Stimulated activated naive CD8-positive, alpha-beta T cell treated with anti-CD3 and anti-CD28 coated beads, Interleukin-15, amount 100 ng/mL, for 72 hours (primary cell): ENCODE data around the gene PMS2.
"Not testable (repeated sequence)": the region's sequence is repeated elsewhere in the genome, so short reads cannot be mapped to it uniquely, and the experiment has no call there.

Experiments
- ATAC-seq: fragments of 150-1000 bp; cut with Tn5 transposase; 2 replicates; pipeline ENCODE4 v1.10.0; 2021; ENCODE audit warnings: mild to moderate bottlenecking, moderate library complexity
- DNase-seq, 2 donors: peaks; one replicate each; pipeline ENCODE4 v3.0.0; 2021 to 2022
- H3K27ac Mint-ChIP-seq, 2 donors: one replicate each; pipeline ENCODE4 v1.8.0; 2022; ENCODE audit warnings: mild to moderate bottlenecking in 2 of 2, mixed read lengths in 2 of 2, moderate library complexity in 2 of 2
- H3K27me3 Mint-ChIP-seq: one replicate; pipeline ENCODE4 v1.8.0; 2022; ENCODE audit warnings: mixed read lengths
- H3K4me1 Mint-ChIP-seq: one replicate; pipeline ENCODE4 v1.8.0; 2022; ENCODE audit warnings: mild to moderate bottlenecking, mixed read lengths
- H3K4me3 Mint-ChIP-seq, 2 donors: one replicate each; pipeline ENCODE4 v1.8.0; 2022; ENCODE audit warnings: mild to moderate bottlenecking in 2 of 2, mixed read lengths in 2 of 2, moderate library complexity in 1 of 2
- H3K9me3 Mint-ChIP-seq, 2 donors: one replicate each; pipeline ENCODE4 v1.8.0; 2022; ENCODE audit warnings: mixed read lengths in 2 of 2

PMS2 gene

GRCh38 chr7:6026011-6026819 is 17.4 kb upstream of the PMS2 start:
- ATAC-seq (peak; percentile 98), DNase-seq (peak; percentile 48 to 72)
- Mint-ChIP-seq H3K9me3 (no peaks in the 10 kb centered on the region), H3K4me1 (peaks cover 21% of the 10 kb centered on the region), H3K4me3 (peak overlapping the region; percentile 79 to 85), H3K27me3 (no peaks in the 10 kb centered on the region), H3K27ac (peak overlapping the region; percentile 93)

DNA sequence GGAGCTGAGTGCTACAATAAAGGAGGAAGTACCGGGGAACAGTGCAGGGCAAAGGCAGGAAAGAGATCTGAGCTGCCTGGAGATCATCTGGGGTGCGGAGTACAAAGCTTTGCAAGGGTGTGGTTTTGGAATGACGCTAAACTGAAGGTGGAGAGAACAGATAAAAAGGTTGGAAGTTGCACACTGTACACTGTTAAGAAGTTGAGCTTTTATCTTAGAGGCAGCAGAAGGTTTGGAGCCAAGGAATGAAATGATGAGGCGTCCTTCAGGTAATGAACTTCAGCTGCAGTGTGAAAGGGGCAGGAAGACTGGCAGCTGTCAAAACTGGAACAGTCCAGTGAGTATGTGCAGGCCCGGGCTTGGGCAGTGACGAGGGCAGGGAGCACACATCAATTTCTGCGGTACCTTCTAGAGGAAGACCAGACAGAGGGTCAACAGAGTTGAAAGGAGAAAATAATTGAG is 15.2 kb upstream of the PMS2 start:
- no peak for ATAC-seq
- Mint-ChIP-seq H3K27ac (peak overlapping the region in 1 of 2 donors; percentile 0), H3K4me3 (no peak overlapping the region), H3K9me3 (no peaks in the 10 kb centered on the region), H3K27me3 (no peaks in the 10 kb centered on the region), H3K4me1 (peaks cover 21% of the 10 kb centered on the region)
- no peak for DNase-seq

DNA sequence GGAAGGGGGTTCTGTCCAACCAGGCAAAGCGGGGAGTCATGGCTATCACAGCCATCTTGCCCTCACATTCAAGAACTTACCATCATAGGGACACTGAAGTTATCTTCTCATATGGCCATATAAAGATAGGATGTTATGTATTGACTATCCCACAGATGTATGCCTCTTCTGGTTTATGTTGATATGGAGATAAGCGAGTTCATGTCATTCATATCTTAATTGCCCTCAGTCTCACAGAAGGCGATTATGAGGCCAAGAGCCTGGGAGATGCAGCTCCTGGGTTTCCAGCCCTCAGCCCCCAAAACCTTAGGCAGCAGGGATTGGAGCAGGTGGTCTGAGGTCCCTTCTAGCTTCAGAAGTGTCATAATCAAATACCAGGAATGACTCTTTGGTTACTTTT is 13.9 kb upstream of the PMS2 start:
- no peaks in the 10 kb centered on the region for H3K27me3 Mint-ChIP-seq
- DNase-seq (no peak), ATAC-seq (no peak)
- peaks cover 21% of the 10 kb centered on the region for H3K4me1 Mint-ChIP-seq
- H3K4me3 Mint-ChIP-seq, result no peak overlapping the region
- H3K27ac Mint-ChIP-seq, result peak overlapping the region in 1 of 2 donors; percentile 16
- no peaks in the 10 kb centered on the region for H3K9me3 Mint-ChIP-seq

GRCh38 chr7:6020371-6021286 is 11.8 kb upstream of the PMS2 start:
- peak overlapping the region in 1 of 2 donors; percentile 6 for H3K27ac Mint-ChIP-seq
- H3K27me3 Mint-ChIP-seq, result no peaks in the 10 kb centered on the region
- H3K4me1 Mint-ChIP-seq, result peaks cover 13% of the 10 kb centered on the region
- DNase-seq, result no peak
- H3K9me3 Mint-ChIP-seq, result no peaks in the 10 kb centered on the region
- ATAC-seq, result no peak
- no peak overlapping the region for H3K4me3 Mint-ChIP-seq

DNA sequence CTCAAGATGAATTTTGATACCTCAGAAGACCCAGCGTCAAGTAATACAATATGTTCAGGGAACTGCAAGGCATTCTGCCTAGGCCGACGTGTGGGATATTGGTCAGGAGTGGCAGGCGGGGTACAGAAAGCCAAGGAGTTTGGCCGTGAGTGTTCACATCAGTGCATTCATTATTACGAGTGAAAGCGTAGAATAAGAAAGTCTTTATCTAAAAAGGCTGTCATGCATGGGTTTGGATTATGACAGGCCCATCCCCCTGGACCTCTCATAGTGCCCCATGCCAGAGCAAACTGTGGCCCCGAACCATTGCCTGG is 7.8 kb upstream of the PMS2 start:
- no peak for ATAC-seq
- H3K4me3 Mint-ChIP-seq, result no peak overlapping the region
- no peak for DNase-seq
- H3K9me3 Mint-ChIP-seq, result no peaks in the 10 kb centered on the region
- H3K4me1 Mint-ChIP-seq, result peaks cover 41% of the 10 kb centered on the region
- H3K27ac Mint-ChIP-seq, result peak overlapping the region; percentile 98
- no peaks in the 10 kb centered on the region for H3K27me3 Mint-ChIP-seq

- ATAC-seq, result peak; percentile 78
- H3K4me3 Mint-ChIP-seq, result peak overlapping the region in 1 of 2 donors; percentile 13
- peak overlapping the region; percentile 98 for H3K27ac Mint-ChIP-seq
- H3K27me3 Mint-ChIP-seq, result no peaks in the 10 kb centered on the region
- peak; percentile 32 to 38 for DNase-seq
- peaks cover 47% of the 10 kb centered on the region for H3K4me1 Mint-ChIP-seq
- no peaks in the 10 kb centered on the region for H3K9me3 Mint-ChIP-seq
Measured at GRCh38 chr7:6015917-6016652, 7.2 kb upstream of the PMS2 start.

- H3K27ac Mint-ChIP-seq, result peak overlapping the region; percentile 10 to 71
Measured at GRCh38 chr7:6012355-6013104, 3.7 kb upstream of the PMS2 start.

DNA sequence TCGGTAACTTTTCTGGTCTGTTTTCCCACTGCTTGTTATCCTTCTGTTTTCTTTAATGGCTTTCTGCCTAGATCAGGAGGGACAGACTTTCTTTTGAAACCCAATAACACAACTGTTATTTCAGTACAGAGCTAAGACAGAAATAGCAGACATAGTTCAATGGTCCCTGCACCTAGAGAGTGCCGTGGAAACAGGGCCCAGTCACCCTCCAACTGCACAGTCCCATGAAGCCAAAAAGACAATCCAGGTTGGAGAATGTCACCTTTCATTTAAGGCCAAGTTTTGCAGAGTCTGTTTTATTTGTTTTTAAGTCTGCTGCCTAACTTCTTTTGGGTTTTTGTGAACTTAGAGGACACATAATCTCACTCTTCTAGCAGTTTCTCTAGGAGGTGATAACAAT is 2.7 kb upstream of the PMS2 start:
- Mint-ChIP-seq H3K27me3 (no peaks in the 10 kb centered on the region), H3K9me3 (no peaks in the 10 kb centered on the region), H3K4me3 (peak overlapping the region in 1 of 2 donors; percentile 89), H3K4me1 (peaks cover 69% of the 10 kb centered on the region), H3K27ac (no peak overlapping the region)
- no peak for ATAC-seq
- DNase-seq, result no peak

More at GRCh38 chr7:6012355-6013104, 3.7 kb upstream of the PMS2 start:
- no peaks in the 10 kb centered on the region for H3K9me3 Mint-ChIP-seq
- DNase-seq, result no peak
- ATAC-seq, result no peak
- H3K4me3 Mint-ChIP-seq, result no peak overlapping the region
- H3K4me1 Mint-ChIP-seq, result peaks cover 61% of the 10 kb centered on the region
- H3K27me3 Mint-ChIP-seq, result no peaks in the 10 kb centered on the region

DNA sequence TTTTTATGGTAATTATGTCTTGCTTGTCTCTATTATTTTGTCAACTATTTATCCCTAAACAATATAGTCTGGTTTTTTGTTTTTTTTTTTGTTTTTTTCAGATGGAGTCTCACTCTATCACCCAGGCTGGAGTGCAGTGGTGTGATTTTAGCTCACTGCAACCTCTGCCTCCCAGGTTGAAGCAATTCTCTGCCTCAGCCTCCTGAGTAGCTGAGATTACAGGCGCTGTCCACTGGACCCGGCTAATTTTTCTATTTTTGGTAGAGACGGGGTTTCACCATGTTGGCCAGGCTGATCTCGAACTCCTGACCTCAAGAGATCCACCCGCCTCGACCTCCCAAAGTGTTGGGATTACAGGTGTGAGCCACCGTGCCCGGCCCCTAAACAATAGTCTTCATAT is 1.5 kb upstream of the PMS2 start:
- not testable (repeated sequence) for DNase-seq, ATAC-seq, H3K27me3 Mint-ChIP-seq, H3K9me3 Mint-ChIP-seq
- Mint-ChIP-seq H3K4me3 (peak overlapping the region; percentile 83 to 89), H3K27ac (peak overlapping the region; percentile 75 to 94), H3K4me1 (peaks cover 69% of the 10 kb centered on the region)

GRCh38 chr7:6007835-6008590 is 836 bp downstream of the PMS2 start:
- not testable (repeated sequence) for DNase-seq, H3K9me3 Mint-ChIP-seq, H3K27me3 Mint-ChIP-seq, ATAC-seq
- H3K27ac Mint-ChIP-seq, result peak overlapping the region in 1 of 2 donors; percentile 68
- H3K4me1 Mint-ChIP-seq, result peaks cover 50% of the 10 kb centered on the region
- H3K4me3 Mint-ChIP-seq, result peak overlapping the region; percentile 83 to 89

DNA sequence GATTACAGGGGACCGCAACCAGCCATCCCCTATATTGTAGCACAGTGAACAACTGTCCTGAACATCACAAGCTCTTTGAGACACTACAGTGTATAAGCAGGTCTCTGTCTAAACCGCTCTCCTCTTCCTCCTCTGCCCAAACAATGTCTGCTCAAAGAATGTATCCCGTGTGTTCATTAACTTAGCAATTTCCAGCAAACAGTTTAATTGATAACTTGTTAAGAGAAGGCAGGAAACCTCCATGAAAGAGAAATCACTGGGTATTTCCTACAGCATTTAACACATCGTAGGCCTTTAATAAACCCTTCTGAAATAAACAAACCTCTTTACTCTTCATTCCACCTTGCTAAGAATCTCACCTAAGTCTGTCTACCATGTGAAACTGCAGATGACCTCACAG is 1.5 kb downstream of the PMS2 start:
- DNase-seq (no peak), ATAC-seq (no peak)
- Mint-ChIP-seq H3K4me3 (peak overlapping the region; percentile 74 to 75), H3K4me1 (peaks cover 44% of the 10 kb centered on the region), H3K9me3 (no peaks in the 10 kb centered on the region), H3K27ac (peak overlapping the region; percentile 68 to 76), H3K27me3 (no peaks in the 10 kb centered on the region)

- peak in 1 of 2 donors; percentile 28 for DNase-seq
- no peaks in the 10 kb centered on the region for H3K27me3 Mint-ChIP-seq
- H3K9me3 Mint-ChIP-seq, result no peaks in the 10 kb centered on the region
- no peak overlapping the region for H3K4me3 Mint-ChIP-seq
- H3K4me1 Mint-ChIP-seq, result no peaks in the 10 kb centered on the region
- H3K27ac Mint-ChIP-seq, result peak overlapping the region in 1 of 2 donors; percentile 54
- peak; percentile 60 for ATAC-seq
Measured at GRCh38 chr7:5997210-5997808, 11.5 kb downstream of the PMS2 start.

- not testable (repeated sequence) for H3K27ac Mint-ChIP-seq, H3K4me1 Mint-ChIP-seq, H3K4me3 Mint-ChIP-seq, DNase-seq, ATAC-seq, H3K27me3 Mint-ChIP-seq, H3K9me3 Mint-ChIP-seq
Measured at GRCh38 chr7:5987061-5987460, 21.8 kb downstream of the PMS2 start.
